Endothelial cell of umbilical vein (primary cell): ENCODE measurements around the gene FBXO30. TPM values are rescaled to one million over a fixed set of nuclear protein-coding genes. Genes with fewer than 3 reads are reported as not detected.

Source experiments
- BruUV-seq: library from RNA; stranded (reverse); fragments of 400-500 nt; replicated peaks from 2 replicates; lab custom pipeline; 2021; lab: Mats Ljungman, UMichigan
- CTCF ChIA-PET: fragments of 300-600, 350-600 bp; sonication (Branson Sonifier 250); formaldehyde crosslinking; loops from one replicate; lab custom pipeline; 2021; ENCODE audit warnings: antibody characterized with exemption, inconsistent platforms; lab: Charles Lee
- POLR2A ChIA-PET: fragments of 300-600, 350-600 bp; sonication (Branson Sonifier 250); formaldehyde crosslinking; loops from one replicate; lab custom pipeline; 2021; ENCODE audit warnings: antibody characterized with exemption, inconsistent platforms; lab: Charles Lee
- DNase-seq: peaks from one replicate; pipeline ENCODE4 v3.0.0-alpha.2; 2011; ENCODE audit warnings: low read depth, low spot score
- FAIRE-seq: peaks from 2 replicates; lab custom pipeline; 2011; peaks lifted over from hg19 to GRCh38; lab: Jason Lieb, UNC
- H2AFZ ChIP-seq: 2 replicates; pipeline ENCODE4 v1.6.0; 2012; ENCODE audit warnings: low read depth, low read length, control low read depth, inconsistent platforms
- H3K27ac ChIP-seq: 2 replicates; pipeline ENCODE4 v1.5.1; 2011; ENCODE audit warnings: low read depth, mild to moderate bottlenecking, control low read depth, low read length, moderate library complexity; ENCODE audit not compliant: insufficient read depth
- H3K27me3 ChIP-seq, 2 experiments: 2 replicates each; pipeline versions ENCODE4 v1.6.0 to v1.6.1; 2011; ENCODE audit warnings: low read length in 2 of 2, mixed read lengths in 1 of 2; ENCODE audit not compliant: control insufficient read depth in 2 of 2, insufficient read depth in 2 of 2
- H3K36me3 ChIP-seq, 2 experiments: 2 replicates in 1 of 2; 3 replicates in 1 of 2; pipeline ENCODE4 v1.5.1; 2011; ENCODE audit warnings: low read length in 2 of 2, mild to moderate bottlenecking in 1 of 2, moderate library complexity in 1 of 2; ENCODE audit not compliant: control insufficient read depth in 2 of 2, insufficient read depth in 2 of 2; ENCODE audit errors: extremely low read depth in 1 of 2
- H3K4me1 ChIP-seq: 3 replicates; pipeline ENCODE4 v1.5.1; 2011; ENCODE audit warnings: mild to moderate bottlenecking, low read length; ENCODE audit not compliant: control insufficient read depth, insufficient read depth; ENCODE audit errors: extremely low read depth
- H3K4me2 ChIP-seq: 2 replicates; pipeline ENCODE4 v1.6.1; 2011; ENCODE audit warnings: low read length, control low read depth, mixed read lengths; ENCODE audit not compliant: insufficient read depth
- H3K4me3 ChIP-seq, 3 experiments: fragments of 200-600 bp in 1 of 3; sonication (generic), shearing (Covaris generic) in 1 of 3; replicated peaks in 1 of 3; 2 replicates each; pipeline ENCODE4 v1.5.1; 2011 to 2016; ENCODE audit warnings: control low read depth in 3 of 3, low read length in 3 of 3, mild to moderate bottlenecking in 2 of 3, inconsistent platforms in 1 of 3, low read depth in 1 of 3, moderate library complexity in 1 of 3; ENCODE audit not compliant: insufficient read depth in 1 of 3
- H3K79me2 ChIP-seq: 2 replicates; pipeline ENCODE4 v1.6.0; 2012; ENCODE audit warnings: low read length, inconsistent platforms; ENCODE audit not compliant: control insufficient read depth, insufficient read depth
- H3K9ac ChIP-seq: replicated peaks from 2 replicates; pipeline ENCODE3; 2011; ENCODE audit warnings: low read length, control low read depth; ENCODE audit not compliant: insufficient read depth; ENCODE audit errors: extremely low read depth
- H3K9me1 ChIP-seq: replicated peaks from 3 replicates; pipeline ENCODE4 v1.6.0; 2011; ENCODE audit warnings: mild to moderate bottlenecking, low read length; ENCODE audit not compliant: control insufficient read depth, insufficient read depth; ENCODE audit errors: extremely low read depth
- H3K9me3 ChIP-seq: replicated peaks from 2 replicates; pipeline ENCODE4 v1.5.1; 2012; ENCODE audit warnings: low read length, inconsistent platforms; ENCODE audit not compliant: control insufficient read depth, insufficient read depth
- H4K20me1 ChIP-seq: replicated peaks from 2 replicates; pipeline ENCODE3; 2011; ENCODE audit warnings: mild to moderate bottlenecking, low read length; ENCODE audit not compliant: control insufficient read depth, insufficient read depth; ENCODE audit errors: extremely low read depth
- GATA2 ChIP-seq: IDR thresholded peaks from 2 replicates; pipeline ENCODE4 v1.7.0; 2011; ENCODE audit warnings: low read depth, mild to moderate bottlenecking, moderate library complexity, mixed read lengths, low read length; ENCODE audit not compliant: insufficient read length, insufficient read depth
- JUN ChIP-seq: IDR thresholded peaks from 2 replicates; pipeline ENCODE4 v1.6.1; 2011; ENCODE audit warnings: borderline replicate concordance, low read depth; ENCODE audit not compliant: insufficient read length, insufficient read depth
- POLR2A ChIP-seq: IDR thresholded peaks from 2 replicates; pipeline ENCODE4 v1.6.1; 2012; ENCODE audit warnings: low read depth, mild to moderate bottlenecking, control low read depth, low read length
- POLR2AphosphoS5 ChIP-seq: IDR thresholded peaks from 2 replicates; pipeline ENCODE4 v1.6.1; 2012; ENCODE audit warnings: low read depth, mild to moderate bottlenecking, control low read depth, low read length, moderate library complexity; ENCODE audit not compliant: insufficient read depth
- dilution Hi-C: fragments of 300-500 bp; cut with MboI; formaldehyde crosslinking; loops from one replicate; pipeline ENCODE4 v1.15.0; 2019; ENCODE audit warnings: low sequenced_read_pairs; ENCODE audit not compliant: extremely low pct_ligation_motif_present
- intact Hi-C: fragments of 100-400 bp; cut with micrococcal nuclease; formaldehyde crosslinking; loops from one replicate; pipeline ENCODE4 v1.10.0; 2022
- polyA plus RNA-seq, 4 experiments: library from polyadenylated mRNA; depleted of rRNA in 3 of 4; stranded (reverse) in 3 of 4; unstranded in 1 of 4; fragments of >200 nt; gene quantifications; 2 replicates each; pipeline versions ENCODE4 v1.2.1 to v1.2.3, GENCODE V29; 2011 to 2012; ENCODE audit warnings: missing spikeins in 1 of 4
- total RNA-seq: library from RNA; stranded (reverse); gene quantifications from 2 replicates; pipeline ENCODE4 v1.2.3, GENCODE V29; 2021
- TF ChIP-seq, protein P1 (sequence below), 2 donors: IDR thresholded peaks; 1 replicate in 1 of 2; 2 replicates in 1 of 2; pipeline ENCODE4 v1.5.1; 2011; ENCODE audit warnings: low read length in 2 of 2, mild to moderate bottlenecking in 2 of 2, moderate library complexity in 2 of 2, control low read depth in 1 of 2, inconsistent platforms in 1 of 2, low read depth in 1 of 2; ENCODE audit not compliant: insufficient read depth in 1 of 2; ENCODE audit errors: extremely low read depth in 1 of 2

Gene FBXO30
- total and polyA plus RNA-seq, 2 donors (not counting 3 experiments of a cell fraction or from before 2014, with no cell fraction given) = 3.3 to 11.1 TPM

DNA sequence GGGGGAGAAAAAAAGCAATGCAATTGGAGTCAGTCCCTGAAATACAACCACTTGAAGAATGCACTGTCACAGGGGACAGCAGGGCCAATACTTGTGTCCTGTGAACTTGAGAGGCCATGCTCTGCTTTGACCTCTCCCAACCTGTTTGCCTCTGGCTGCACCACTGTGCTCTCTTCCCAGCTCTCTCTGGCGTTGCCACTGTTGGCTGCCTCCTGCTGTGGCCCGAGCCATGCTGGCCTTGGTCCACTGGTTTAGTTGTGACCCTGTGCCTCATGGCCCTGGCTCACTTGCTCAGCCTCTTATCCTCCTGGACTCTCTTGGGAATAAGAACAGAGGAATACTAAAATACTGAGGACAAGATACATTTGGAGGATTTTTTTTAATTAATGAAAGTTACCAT, 14.5 kb upstream of the FBXO30 start:
- H3K4me2 ChIP-seq = no peak overlapping the region
- ChIA-PET CTCF (no interaction called here), POLR2A (no interaction called here)
- H4K20me1 ChIP-seq = no peaks in the 10 kb centered on the region
- no peak overlapping the region for H2AFZ ChIP-seq
- FAIRE-seq = no peak
- no peaks in the 10 kb centered on the region for H3K9me3 ChIP-seq
- no peaks in the 10 kb centered on the region for H3K36me3 ChIP-seq
- no peaks in the 10 kb centered on the region for H3K27me3 ChIP-seq
- H3K79me2 ChIP-seq = no peaks in the 10 kb centered on the region
- no peak overlapping the region for H3K27ac ChIP-seq
- no peak overlapping the region for H3K4me3 ChIP-seq
- intact Hi-C loops (no loop called here), dilution Hi-C loops (no loop called here)
- no peak for TF ChIP-seq JUN
- no TSS peak for BruUV-seq
- H3K9me1 ChIP-seq = no peaks in the 10 kb centered on the region
- no peaks in the 10 kb centered on the region for H3K4me1 ChIP-seq
- H3K9ac ChIP-seq = no peak overlapping the region
- no peak for DNase-seq

GRCh38 chr6:145824344-145824743, 9.7 kb upstream of the FBXO30 start:
- ChIA-PET CTCF (no interaction called here), POLR2A (no interaction called here)
- Histone ChIP-seq H3K36me3 (no peaks in the 10 kb centered on the region), H3K4me2 (no peak overlapping the region), H3K9me1 (no peaks in the 10 kb centered on the region), H3K27me3 (no peaks in the 10 kb centered on the region), H2AFZ (no peak overlapping the region), H3K27ac (no peak overlapping the region), H3K9ac (no peak overlapping the region), H3K9me3 (no peaks in the 10 kb centered on the region), H3K79me2 (no peaks in the 10 kb centered on the region), H3K4me1 (no peaks in the 10 kb centered on the region), H3K4me3 (no peak overlapping the region), H4K20me1 (no peaks in the 10 kb centered on the region)
- DNase-seq (no peak), FAIRE-seq (no peak)
- BruUV-seq = no TSS peak
- dilution Hi-C loops = no loop called here
- intact Hi-C loops = no loop called here
- TF ChIP-seq, protein P1, sequence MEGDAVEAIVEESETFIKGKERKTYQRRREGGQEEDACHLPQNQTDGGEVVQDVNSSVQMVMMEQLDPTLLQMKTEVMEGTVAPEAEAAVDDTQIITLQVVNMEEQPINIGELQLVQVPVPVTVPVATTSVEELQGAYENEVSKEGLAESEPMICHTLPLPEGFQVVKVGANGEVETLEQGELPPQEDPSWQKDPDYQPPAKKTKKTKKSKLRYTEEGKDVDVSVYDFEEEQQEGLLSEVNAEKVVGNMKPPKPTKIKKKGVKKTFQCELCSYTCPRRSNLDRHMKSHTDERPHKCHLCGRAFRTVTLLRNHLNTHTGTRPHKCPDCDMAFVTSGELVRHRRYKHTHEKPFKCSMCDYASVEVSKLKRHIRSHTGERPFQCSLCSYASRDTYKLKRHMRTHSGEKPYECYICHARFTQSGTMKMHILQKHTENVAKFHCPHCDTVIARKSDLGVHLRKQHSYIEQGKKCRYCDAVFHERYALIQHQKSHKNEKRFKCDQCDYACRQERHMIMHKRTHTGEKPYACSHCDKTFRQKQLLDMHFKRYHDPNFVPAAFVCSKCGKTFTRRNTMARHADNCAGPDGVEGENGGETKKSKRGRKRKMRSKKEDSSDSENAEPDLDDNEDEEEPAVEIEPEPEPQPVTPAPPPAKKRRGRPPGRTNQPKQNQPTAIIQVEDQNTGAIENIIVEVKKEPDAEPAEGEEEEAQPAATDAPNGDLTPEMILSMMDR (IDR thresholded peaks at IDR 0.05; ENCODE audit: extremely low read depth in 1 of 2, insufficient read depth in 1 of 2, low read depth in 1 of 2, low read length in 2 of 2) = no peak
- no peak for TF ChIP-seq POLR2AphosphoS5
- TF ChIP-seq GATA2 = no peak
- no peak for TF ChIP-seq JUN
- TF ChIP-seq POLR2A = no peak
